Keratinocyte (primary cell): Measurements from ENCODE around the gene BFSP1.

ENCODE experiments used
- CTCF ChIP-seq, 3 experiments: IDR thresholded peaks in 1 of 3; conservative IDR thresholded peaks in 1 of 3; optimal IDR thresholded peaks in 1 of 3; 2 replicates in 2 of 3; 3 replicates in 1 of 3; pipeline versions ENCODE3 to v1.5.1; 2011; ENCODE audit warnings: low read length in 3 of 3, mild to moderate bottlenecking in 3 of 3, moderate library complexity in 2 of 3, control low read depth in 1 of 3, inconsistent platforms in 1 of 3; ENCODE audit not compliant: insufficient read depth in 2 of 3; ENCODE audit errors: extremely low read depth in 1 of 3
- EZH2 ChIP-seq: IDR thresholded peaks from one replicate; pipeline ENCODE4 v1.6.1; 2012; ENCODE audit warnings: inconsistent platforms, mild to moderate bottlenecking, low read length, moderate library complexity

DNA sequence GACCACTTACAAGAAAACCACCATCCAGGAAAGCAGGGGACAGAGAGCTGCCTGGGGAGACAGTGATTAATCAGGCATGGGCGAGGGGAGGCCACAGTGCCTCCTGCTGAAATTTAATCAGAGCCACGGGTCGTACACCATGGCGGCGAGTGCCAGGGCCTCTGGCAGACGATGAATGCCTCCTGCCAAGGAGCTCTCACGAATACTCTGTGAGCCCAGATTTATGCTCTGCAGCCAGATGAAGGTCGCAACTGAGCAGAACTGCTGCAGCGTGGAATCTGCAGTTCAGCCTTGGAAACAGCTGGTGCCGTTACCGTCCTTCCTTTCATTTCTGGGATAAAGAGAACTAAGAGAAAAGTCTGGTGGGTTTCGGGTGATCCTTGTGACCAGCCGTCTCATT, 85.6 kb downstream of the BFSP1 start:
- TF ChIP-seq CTCF (optimal IDR thresholded peaks at IDR 0.05 in 1 of 3, IDR thresholded peaks at IDR 0.05 in 1 of 3, conservative IDR thresholded peaks at IDR 0.05 in 1 of 3; ENCODE audit: extremely low read depth in 1 of 3, insufficient read depth in 2 of 3, low read length in 3 of 3) (no peak), EZH2 (no peak)
